Activated naive CD8-positive, alpha-beta T cell treated with anti-CD3 and anti-CD28 coated beads, Interleukin-2, amount 10 ng/mL, durations not matched to agents 7 days and 5 days (primary cell): ENCODE data around the gene EXOSC10. TPM values are rescaled to one million over a fixed set of nuclear protein-coding genes. Genes with fewer than 3 reads are reported as not detected.
"Not testable (repeated sequence)": the region's sequence is repeated elsewhere in the genome, so short reads cannot be mapped to it uniquely, and the experiment has no call there.

Source experiments
- ATAC-seq: fragments of 150-1000 bp; cut with Tn5 transposase; one replicate; pipeline ENCODE4 v1.10.0; 2021; ENCODE audit warnings: low read depth, moderate library complexity
- POLR2A ChIA-PET: fragments of 350-600 bp; sonication (Branson Sonifier 250); formaldehyde crosslinking; loops from one replicate; lab custom pipeline; 2021; ENCODE audit warnings: antibody characterized with exemption; lab: Charles Lee
- DNase-seq: peaks from one replicate; pipeline ENCODE4 v3.0.0; 2021
- H3K27ac Mint-ChIP-seq: one replicate; pipeline ENCODE4 v1.8.0; 2022; ENCODE audit warnings: mild to moderate bottlenecking, mixed read lengths
- H3K27me3 Mint-ChIP-seq: one replicate; pipeline ENCODE4 v1.8.0; 2022; ENCODE audit warnings: mild to moderate bottlenecking, moderate library complexity, mixed read lengths
- H3K36me3 Mint-ChIP-seq: one replicate; pipeline ENCODE4 v1.8.0; 2021; ENCODE audit warnings: mild to moderate bottlenecking, mixed read lengths
- H3K4me1 Mint-ChIP-seq: one replicate; pipeline ENCODE4 v1.8.0; 2021; ENCODE audit warnings: mixed read lengths
- H3K4me3 Mint-ChIP-seq: one replicate; pipeline ENCODE4 v1.8.0; 2022; ENCODE audit warnings: mild to moderate bottlenecking, moderate library complexity, mixed read lengths
- H3K9me3 Mint-ChIP-seq: one replicate; pipeline ENCODE4 v1.8.0; 2021; ENCODE audit warnings: mixed read lengths
- total RNA-seq, 2 experiments: library from RNA; stranded (reverse); gene quantifications; one replicate each; pipeline ENCODE4 v1.2.3, GENCODE V29; 2021

The EXOSC10 gene
- total RNA-seq, 2 experiments from 2014 or later, result 89.1 to 92.8 TPM

- no peak overlapping the region for H3K27ac Mint-ChIP-seq
- H3K4me3 Mint-ChIP-seq, result no peak overlapping the region
- POLR2A ChIA-PET, result interaction anchor here (0.6 kb wide), 1 partner anchor 72 kb away, joined by 3 read pairs; no protein-coding TSS in a partner anchor
- ATAC-seq, result no peak
- H3K36me3 Mint-ChIP-seq, result peaks cover 36% of the 10 kb centered on the region
- DNase-seq, result no peak
- no peaks in the 10 kb centered on the region for H3K27me3 Mint-ChIP-seq
- no peaks in the 10 kb centered on the region for H3K9me3 Mint-ChIP-seq
- peaks cover 5% of the 10 kb centered on the region for H3K4me1 Mint-ChIP-seq
These were observed 74.8 kb downstream of the EXOSC10 start for GRCh38 chr1:11024874-11025203.

GRCh38 chr1:11024154-11024873 lies 75.4 kb downstream of the EXOSC10 start:
- Mint-ChIP-seq H3K9me3 (no peaks in the 10 kb centered on the region), H3K27me3 (no peaks in the 10 kb centered on the region), H3K4me3 (no peak overlapping the region), H3K4me1 (peaks cover 5% of the 10 kb centered on the region), H3K27ac (no peak overlapping the region), H3K36me3 (peaks cover 36% of the 10 kb centered on the region)
- no peak for DNase-seq
- POLR2A ChIA-PET, result interaction anchor here (0.6 kb wide), 1 partner anchor 73 kb away, joined by 3 read pairs; no protein-coding TSS in a partner anchor
- no peak for ATAC-seq

- Mint-ChIP-seq H3K27me3 (no peaks in the 10 kb centered on the region), H3K27ac (no peak overlapping the region), H3K36me3 (peaks cover 42% of the 10 kb centered on the region), H3K4me1 (peaks cover 9% of the 10 kb centered on the region), H3K9me3 (no peaks in the 10 kb centered on the region), H3K4me3 (no peak overlapping the region)
- no peak for DNase-seq
- POLR2A ChIA-PET, result no interaction called here
- ATAC-seq, result no peak
These were observed 76.5 kb downstream of the EXOSC10 start for GRCh38 chr1:11023201-11023600.

- no peaks in the 10 kb centered on the region for H3K9me3 Mint-ChIP-seq
- no peak overlapping the region for H3K4me3 Mint-ChIP-seq
- peaks cover 38% of the 10 kb centered on the region for H3K36me3 Mint-ChIP-seq
- ATAC-seq, result no peak
- peaks cover 13% of the 10 kb centered on the region for H3K4me1 Mint-ChIP-seq
- H3K27ac Mint-ChIP-seq, result no peak overlapping the region
- H3K27me3 Mint-ChIP-seq, result no peaks in the 10 kb centered on the region
- POLR2A ChIA-PET, result no interaction called here
- no peak for DNase-seq
These were observed 79.7 kb downstream of the EXOSC10 start for GRCh38 chr1:11019971-11020370.

- H3K9me3 Mint-ChIP-seq, H3K27me3 Mint-ChIP-seq, ATAC-seq, H3K4me3 Mint-ChIP-seq, POLR2A ChIA-PET, H3K27ac Mint-ChIP-seq, DNase-seq: not testable (repeated sequence)
- Mint-ChIP-seq H3K4me1 (peaks cover 16% of the 10 kb centered on the region), H3K36me3 (peaks cover 40% of the 10 kb centered on the region)
These were observed 80.3 kb downstream of the EXOSC10 start for GRCh38 chr1:11019358-11019757.

Other genes starting within 250 kb of the EXOSC10 start
- gene TARDBP, start 87.2 kb downstream of the EXOSC10 start, total RNA-seq, result 100 to 1,000 TPM; 166 to 174 TPM
- not detected for gene MASP2, start 52.6 kb downstream of the EXOSC10 start, total RNA-seq
- gene SRM, start 39.9 kb downstream of the EXOSC10 start, total RNA-seq, result 10 to 100 TPM; 72.3 to 85.0 TPM
- not detected for gene ANGPTL7, start 89.5 kb upstream of the EXOSC10 start, total RNA-seq
- gene MTOR, start 162.7 kb upstream of the EXOSC10 start, total RNA-seq, result 10 to 100 TPM; 40.7 to 45.4 TPM
- 10 to 100 TPM; 26.5 to 28.9 TPM for gene UBIAD1, start 173.3 kb upstream of the EXOSC10 start, total RNA-seq